Mesodermal cell (in vitro differentiated cells): ENCODE measurements around the gene CAPS2.

Experiments used
- H3K27ac ChIP-seq: 2 replicates; pipeline ENCODE4 v1.7.0; 2013; ENCODE audit warnings: mild to moderate bottlenecking, low read depth, low read length, moderate library complexity; ENCODE audit not compliant: severe bottlenecking
- H3K36me3 ChIP-seq: 2 replicates; pipeline ENCODE4 v1.7.1; 2013; ENCODE audit warnings: mild to moderate bottlenecking, low read length, moderate library complexity; ENCODE audit not compliant: control insufficient read depth, insufficient read depth
- H3K4me1 ChIP-seq: one replicate; pipeline ENCODE4 v1.7.1; 2013; ENCODE audit warnings: mild to moderate bottlenecking, low read length; ENCODE audit not compliant: insufficient read depth, control insufficient read depth, poor library complexity, severe bottlenecking
- H3K4me3 ChIP-seq: 2 replicates; pipeline ENCODE4 v1.7.0; 2013; ENCODE audit warnings: low read length, control low read depth, mild to moderate bottlenecking; ENCODE audit not compliant: insufficient read depth, poor library complexity, severe bottlenecking; ENCODE audit errors: extremely low read depth
- H3K9me3 ChIP-seq: 2 replicates; pipeline ENCODE4 v1.7.1; 2013; ENCODE audit warnings: mild to moderate bottlenecking, low read length, moderate library complexity; ENCODE audit not compliant: control insufficient read depth
- WGBS, 2 experiments: methylation state at CpG; one replicate each; pipeline ENCODE4 v1.1.5; 2013; ENCODE audit warnings: missing lambda C conversion rate in 2 of 2; ENCODE audit not compliant: insufficient coverage in 2 of 2; 5-methylcytosine and 5-hydroxymethylcytosine counted together

Gene CAPS2

GRCh38 chr12:75269209-75269608 lies 60.9 kb downstream of the CAPS2 start:
- WGBS, 2 experiments: 60 to 100% methylated on average over 1 of the region's 2 CpGs
- H3K4me3 ChIP-seq: no peak overlapping the region
- no peaks in the 10 kb centered on the region for H3K4me1 ChIP-seq
- H3K36me3 ChIP-seq: no peaks in the 10 kb centered on the region
- no peaks in the 10 kb centered on the region for H3K9me3 ChIP-seq
- H3K27ac ChIP-seq: no peak overlapping the region

GRCh38 chr12:75260316-75260715 lies 69.8 kb downstream of the CAPS2 start:
- H3K4me3 ChIP-seq: no peak overlapping the region
- no peaks in the 10 kb centered on the region for H3K9me3 ChIP-seq
- no peaks in the 10 kb centered on the region for H3K36me3 ChIP-seq
- no peaks in the 10 kb centered on the region for H3K4me1 ChIP-seq
- no peak overlapping the region for H3K27ac ChIP-seq
- WGBS, 2 experiments: 57% methylated on average over 1 of the region's 2 CpGs; no CpG with 5 or more reads in 1 of the 2 experiments

- no peak overlapping the region for H3K4me3 ChIP-seq
- no peaks in the 10 kb centered on the region for H3K36me3 ChIP-seq
- H3K27ac ChIP-seq: no peak overlapping the region
- no peaks in the 10 kb centered on the region for H3K4me1 ChIP-seq
- WGBS, 2 experiments: no CpG with 5 or more reads among the region's 1 CpG
- no peaks in the 10 kb centered on the region for H3K9me3 ChIP-seq
These were observed 71.0 kb downstream of the CAPS2 start for GRCh38 chr12:75259143-75259542.

- H3K4me3 ChIP-seq: no peak overlapping the region
- no peak overlapping the region for H3K27ac ChIP-seq
- H3K9me3 ChIP-seq: no peaks in the 10 kb centered on the region
- 87 to 100% methylated on average over 2 of the region's 2 CpGs for WGBS, 2 experiments
- no peaks in the 10 kb centered on the region for H3K4me1 ChIP-seq
- no peaks in the 10 kb centered on the region for H3K36me3 ChIP-seq
These were observed 72.6 kb downstream of the CAPS2 start for GRCh38 chr12:75257510-75257909.

- no peak overlapping the region for H3K27ac ChIP-seq
- no peaks in the 10 kb centered on the region for H3K36me3 ChIP-seq
These were observed 85.0 kb downstream of the CAPS2 start for GRCh38 chr12:75245108-75245507.

GRCh38 chr12:75239987-75240386 lies 90.1 kb downstream of the CAPS2 start:
- Histone ChIP-seq H3K27ac (no peak overlapping the region), H3K36me3 (no peaks in the 10 kb centered on the region), H3K4me1 (no peaks in the 10 kb centered on the region), H3K9me3 (no peaks in the 10 kb centered on the region), H3K4me3 (no peak overlapping the region)

More at GRCh38 chr12:75245108-75245507, 85.0 kb downstream of the CAPS2 start:
- H3K4me3 ChIP-seq: no peak overlapping the region
- no peaks in the 10 kb centered on the region for H3K9me3 ChIP-seq
- no peaks in the 10 kb centered on the region for H3K4me1 ChIP-seq

- 86% methylated on average over 1 of the region's 1 CpG; no CpG with 5 or more reads in 1 of the 2 experiments for WGBS, 2 experiments
- Histone ChIP-seq H3K36me3 (no peaks in the 10 kb centered on the region), H3K9me3 (no peaks in the 10 kb centered on the region), H3K27ac (no peak overlapping the region), H3K4me1 (no peaks in the 10 kb centered on the region), H3K4me3 (no peak overlapping the region)
These were observed 93.9 kb downstream of the CAPS2 start for GRCh38 chr12:75236206-75236605.

- no peaks in the 10 kb centered on the region for H3K4me1 ChIP-seq
- WGBS, 2 experiments: no CpG with 5 or more reads among the region's 1 CpG
- H3K36me3 ChIP-seq: no peaks in the 10 kb centered on the region
- no peak overlapping the region for H3K27ac ChIP-seq
- no peak overlapping the region for H3K4me3 ChIP-seq
- no peaks in the 10 kb centered on the region for H3K9me3 ChIP-seq
These were observed 103.0 kb downstream of the CAPS2 start for GRCh38 chr12:75227132-75227531.
